Prostate gland (tissue), 2 donors: Measurements from ENCODE around the gene NUP160.

Source experiments
- CTCF ChIP-seq, 4 experiments: fragments of 200-600 bp in 2 of 4; fragments of 450-650 bp in 2 of 4; sonication (generic) in 2 of 4; IDR thresholded peaks; 1 replicate in 3 of 4; 2 replicates in 1 of 4; pipeline ENCODE4 v1.5.1; 2016 to 2019; ENCODE audit warnings: antibody characterized with exemption in 4 of 4, mild to moderate bottlenecking in 2 of 4, moderate library complexity in 2 of 4
- POLR2A ChIP-seq: fragments of 450-650 bp; IDR thresholded peaks from one replicate; pipeline ENCODE4 v1.6.1; 2016; ENCODE audit warnings: antibody characterized with exemption, mild to moderate bottlenecking
- POLR2AphosphoS5 ChIP-seq: sonication (generic); formaldehyde crosslinking; IDR thresholded peaks from one replicate; pipeline ENCODE4 v1.6.1; 2017; ENCODE audit warnings: antibody characterized with exemption

- TF ChIP-seq CTCF (IDR thresholded peaks at IDR 0.05) (no peak), POLR2AphosphoS5 (no peak), POLR2A (no peak)
These were observed 636 bp downstream of the NUP160 start for GRCh38 chr11:47847537-47847891.
